Prostate gland (tissue), 2 donors: ENCODE data around the gene KCNK15.

Experiments
- POLR2A ChIP-seq: fragments of 450-650 bp; IDR thresholded peaks from one replicate; pipeline ENCODE4 v1.6.1; 2016; ENCODE audit warnings: antibody characterized with exemption, mild to moderate bottlenecking
- POLR2AphosphoS5 ChIP-seq: sonication (generic); formaldehyde crosslinking; IDR thresholded peaks from one replicate; pipeline ENCODE4 v1.6.1; 2017; ENCODE audit warnings: antibody characterized with exemption
- TF ChIP-seq, protein P1 (sequence below), 4 experiments: fragments of 200-600 bp in 2 of 4; fragments of 450-650 bp in 2 of 4; sonication (generic) in 2 of 4; IDR thresholded peaks; 1 replicate in 3 of 4; 2 replicates in 1 of 4; pipeline ENCODE4 v1.5.1; 2016 to 2019; ENCODE audit warnings: antibody characterized with exemption in 4 of 4, mild to moderate bottlenecking in 2 of 4, moderate library complexity in 2 of 4

- TF ChIP-seq POLR2A (no peak), POLR2AphosphoS5 (no peak)
- TF ChIP-seq, protein P1, sequence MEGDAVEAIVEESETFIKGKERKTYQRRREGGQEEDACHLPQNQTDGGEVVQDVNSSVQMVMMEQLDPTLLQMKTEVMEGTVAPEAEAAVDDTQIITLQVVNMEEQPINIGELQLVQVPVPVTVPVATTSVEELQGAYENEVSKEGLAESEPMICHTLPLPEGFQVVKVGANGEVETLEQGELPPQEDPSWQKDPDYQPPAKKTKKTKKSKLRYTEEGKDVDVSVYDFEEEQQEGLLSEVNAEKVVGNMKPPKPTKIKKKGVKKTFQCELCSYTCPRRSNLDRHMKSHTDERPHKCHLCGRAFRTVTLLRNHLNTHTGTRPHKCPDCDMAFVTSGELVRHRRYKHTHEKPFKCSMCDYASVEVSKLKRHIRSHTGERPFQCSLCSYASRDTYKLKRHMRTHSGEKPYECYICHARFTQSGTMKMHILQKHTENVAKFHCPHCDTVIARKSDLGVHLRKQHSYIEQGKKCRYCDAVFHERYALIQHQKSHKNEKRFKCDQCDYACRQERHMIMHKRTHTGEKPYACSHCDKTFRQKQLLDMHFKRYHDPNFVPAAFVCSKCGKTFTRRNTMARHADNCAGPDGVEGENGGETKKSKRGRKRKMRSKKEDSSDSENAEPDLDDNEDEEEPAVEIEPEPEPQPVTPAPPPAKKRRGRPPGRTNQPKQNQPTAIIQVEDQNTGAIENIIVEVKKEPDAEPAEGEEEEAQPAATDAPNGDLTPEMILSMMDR (IDR thresholded peaks at IDR 0.05): no peak
Measured at GRCh38 chr20:44759595-44759994, 13.9 kb downstream of the KCNK15 start.
